Measurements from ENCODE around the gene GP1BA.

DNA sequence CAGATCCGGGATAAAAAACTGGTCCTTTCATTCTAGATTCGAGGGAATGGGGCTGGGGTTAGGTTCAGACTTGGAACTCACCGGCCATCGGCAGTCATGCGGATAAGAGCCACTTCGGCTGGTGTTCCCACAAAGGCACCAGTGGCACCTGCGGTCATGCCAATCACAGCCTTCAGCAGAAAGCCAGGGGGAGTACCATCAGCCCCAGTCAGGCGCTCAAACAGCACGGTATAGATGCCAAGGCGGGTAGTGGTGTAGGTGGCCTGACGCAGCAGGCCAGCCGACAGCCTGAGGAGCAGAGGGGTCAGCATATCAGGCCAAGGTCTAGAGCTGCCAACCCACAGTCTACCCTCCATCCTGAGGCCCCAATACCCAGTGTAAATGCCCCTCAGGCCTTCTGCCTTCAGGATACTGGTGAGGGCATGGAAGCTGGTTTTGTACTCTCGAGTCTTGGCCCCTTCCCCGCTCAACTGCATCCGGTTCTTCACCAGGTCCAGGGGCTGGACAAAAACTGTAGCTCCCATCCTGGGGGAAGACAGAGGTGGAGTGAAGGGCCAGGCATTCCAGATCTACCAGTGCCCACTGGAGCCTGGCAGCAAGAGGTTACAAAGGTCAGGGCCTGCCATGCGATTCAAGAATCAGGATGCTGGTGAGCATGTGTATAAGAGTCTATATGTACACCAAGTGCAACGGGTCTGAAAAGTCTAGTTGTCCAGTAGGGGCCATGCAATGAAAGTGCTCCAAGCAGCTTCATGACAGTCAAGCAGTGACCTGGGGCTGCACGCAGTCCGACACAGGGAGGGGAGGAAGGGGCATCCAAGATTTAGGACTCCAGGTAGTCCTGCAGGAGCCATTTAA is 6.8 kb downstream of the GP1BA start:
- no peak for TF ChIP-seq CTCF (conservative IDR thresholded peaks at IDR 0.05; ENCODE audit: low read depth, low read length)
- no peak for TF ChIP-seq EZH2 (IDR thresholded peaks at IDR 0.05; ENCODE audit: borderline replicate concordance, low read depth, low read length, poor library complexity, severe bottlenecking)
